Measurements from ENCODE around the gene ZNRF3.

GRCh38 chr22:29048822-29049654 is 165.7 kb downstream of the ZNRF3 start:
- no peak for TF ChIP-seq CTCF (IDR thresholded peaks at IDR 0.05; ENCODE audit: insufficient read depth, low read depth, low read length)
- no peak for TF ChIP-seq EZH2 (IDR thresholded peaks at IDR 0.05; ENCODE audit: insufficient read depth, low read length)
